IPS-NIHi11 (cell line): ENCODE results near the gene BTBD17.
"Not testable (repeated sequence)": the region's sequence is repeated elsewhere in the genome, so short reads cannot be mapped to it uniquely, and the experiment has no call there.

Experiments
- DNase-seq: peaks from one replicate; pipeline ENCODE4 v3.0.0; 2012; ENCODE audit warnings: mixed read lengths, low spot score

Gene BTBD17

DNA sequence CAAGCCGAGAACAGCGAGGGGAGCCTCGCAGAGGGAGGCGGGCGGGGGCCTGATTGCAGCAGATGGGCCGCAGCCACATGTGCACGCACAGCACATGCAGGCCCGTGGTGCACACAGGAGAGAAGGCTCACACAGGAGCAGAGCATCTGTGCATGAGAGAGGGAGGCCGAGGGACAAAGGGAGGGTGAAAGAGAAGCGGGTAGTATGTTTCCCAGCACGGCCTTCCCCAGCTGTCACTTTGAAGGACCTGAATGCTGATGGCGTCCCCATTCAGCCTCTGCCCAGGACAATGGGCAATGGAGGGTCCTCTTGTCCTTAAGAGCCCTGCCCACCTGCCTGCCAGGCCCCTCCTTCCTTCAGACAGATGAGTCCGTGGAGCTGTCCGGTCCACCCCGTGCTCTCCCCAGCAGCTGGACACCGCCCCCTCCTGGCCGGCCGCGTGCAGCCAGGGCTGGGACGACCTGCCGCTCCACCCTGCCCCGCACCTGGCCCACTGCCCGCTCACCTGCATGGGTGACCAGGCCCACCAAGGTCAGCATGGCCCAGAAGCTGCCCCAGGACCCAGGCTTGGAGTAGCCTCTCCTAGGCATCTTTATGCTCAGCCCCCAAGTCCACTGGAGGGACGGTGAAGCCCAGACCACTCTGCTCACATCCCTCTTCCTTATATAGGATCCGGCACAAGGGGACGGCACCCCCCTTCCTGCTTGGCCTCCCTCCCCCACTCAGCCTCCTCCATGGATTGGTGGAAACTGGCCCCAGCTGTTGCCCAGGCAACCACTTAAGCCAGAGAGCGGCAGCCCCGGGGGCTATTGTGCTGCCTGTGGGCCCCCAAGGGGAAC lies at the start of gene BTBD17:
TSS of gene BTBD17 (minus strand) at position 639 of the 839 bp plus-strand sequence. CDS start at position 590, 49 bp downstream.
- peak; percentile 90 for DNase-seq

DNA sequence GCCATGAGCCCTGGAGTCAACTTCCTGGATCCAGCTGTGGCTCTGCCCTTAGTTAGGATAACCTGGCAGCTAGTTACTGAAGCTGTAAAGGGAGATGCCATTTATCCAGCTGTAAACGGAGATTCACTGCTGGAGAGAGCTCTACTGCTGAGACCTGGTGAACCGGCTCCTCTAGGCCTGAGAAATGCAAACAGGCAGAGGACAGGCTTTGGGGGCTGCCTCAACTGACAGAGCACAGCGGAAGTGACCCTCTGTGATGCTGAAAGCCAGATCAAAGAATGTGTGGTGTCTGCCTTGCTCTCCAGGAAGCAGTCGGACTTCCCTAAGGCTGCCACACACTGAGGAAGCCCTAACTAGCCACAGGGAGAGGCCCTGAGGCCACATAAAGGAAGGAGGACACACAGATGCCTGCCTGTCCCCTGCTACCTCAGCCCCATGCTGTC lies 48.4 kb upstream of the BTBD17 start:
- DNase-seq: no peak

- DNase-seq: no peak
These were observed 47.1 kb upstream of the BTBD17 start for GRCh38 chr17:74408815-74409214.

DNA sequence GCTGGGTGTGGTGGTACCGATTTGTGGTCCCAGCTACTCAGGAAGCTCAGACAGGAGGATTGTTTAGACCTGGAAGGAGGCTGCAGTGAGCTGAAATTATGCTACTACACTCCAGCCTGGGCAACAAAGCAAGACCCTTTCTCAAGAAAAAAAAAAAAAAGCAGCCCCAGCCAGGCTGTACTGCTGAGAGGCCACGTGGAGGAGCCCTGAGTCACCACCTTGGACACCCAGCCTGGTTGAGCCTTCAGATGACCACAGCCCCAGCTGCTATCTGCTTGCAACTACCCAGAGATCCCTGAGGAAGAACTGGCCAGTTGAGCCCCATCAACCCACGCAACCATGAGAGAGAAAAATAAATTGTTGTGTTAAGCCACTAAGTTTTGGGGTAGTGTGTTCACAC lies 46.6 kb upstream of the BTBD17 start:
- no peak for DNase-seq

DNA sequence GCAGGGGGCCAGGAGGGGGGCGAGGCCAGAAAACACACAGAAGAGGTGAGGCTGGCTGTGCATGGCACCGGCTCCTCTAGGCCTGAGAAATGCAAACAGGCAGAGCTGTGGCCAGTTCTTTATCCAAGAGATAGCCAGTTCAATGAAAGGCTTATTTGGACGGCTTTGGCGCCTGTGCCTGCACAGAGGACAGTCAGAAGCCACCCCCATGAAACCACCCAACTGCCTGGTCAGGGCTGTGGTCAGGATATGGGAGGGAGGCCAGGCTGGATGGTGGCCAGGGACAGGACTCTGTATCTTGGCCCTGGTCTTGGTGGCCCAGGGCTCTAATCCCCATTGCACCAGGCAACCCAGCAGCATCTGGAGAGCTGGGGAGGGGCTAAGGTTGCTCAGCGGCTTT lies 45.7 kb upstream of the BTBD17 start:
- DNase-seq: no peak

GRCh38 chr17:74405311-74405710 lies 43.6 kb upstream of the BTBD17 start:
- DNase-seq: not testable (repeated sequence)

GRCh38 chr17:74404789-74405188 lies 43.1 kb upstream of the BTBD17 start:
- DNase-seq: no peak

DNA sequence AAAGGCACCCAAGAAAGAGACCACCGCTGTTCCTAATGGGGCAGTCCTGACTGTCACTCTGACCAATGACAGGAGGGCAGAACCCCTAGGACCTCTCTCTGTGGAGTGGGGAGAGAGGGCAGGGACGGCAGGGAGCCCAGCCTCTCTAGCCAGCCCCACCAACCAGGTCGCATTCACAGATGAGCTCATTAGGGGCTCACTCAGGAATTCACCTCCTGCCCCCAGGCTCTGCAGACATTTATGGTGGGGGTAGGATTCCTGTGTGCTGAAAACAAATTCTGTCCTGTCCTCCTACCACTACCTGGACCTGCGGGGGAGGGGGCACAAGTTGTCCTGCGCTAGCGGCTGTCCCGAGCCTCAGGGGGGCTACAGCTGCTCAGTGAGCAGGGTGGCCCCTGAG lies 42.5 kb upstream of the BTBD17 start:
- peak; percentile 51 for DNase-seq

DNA sequence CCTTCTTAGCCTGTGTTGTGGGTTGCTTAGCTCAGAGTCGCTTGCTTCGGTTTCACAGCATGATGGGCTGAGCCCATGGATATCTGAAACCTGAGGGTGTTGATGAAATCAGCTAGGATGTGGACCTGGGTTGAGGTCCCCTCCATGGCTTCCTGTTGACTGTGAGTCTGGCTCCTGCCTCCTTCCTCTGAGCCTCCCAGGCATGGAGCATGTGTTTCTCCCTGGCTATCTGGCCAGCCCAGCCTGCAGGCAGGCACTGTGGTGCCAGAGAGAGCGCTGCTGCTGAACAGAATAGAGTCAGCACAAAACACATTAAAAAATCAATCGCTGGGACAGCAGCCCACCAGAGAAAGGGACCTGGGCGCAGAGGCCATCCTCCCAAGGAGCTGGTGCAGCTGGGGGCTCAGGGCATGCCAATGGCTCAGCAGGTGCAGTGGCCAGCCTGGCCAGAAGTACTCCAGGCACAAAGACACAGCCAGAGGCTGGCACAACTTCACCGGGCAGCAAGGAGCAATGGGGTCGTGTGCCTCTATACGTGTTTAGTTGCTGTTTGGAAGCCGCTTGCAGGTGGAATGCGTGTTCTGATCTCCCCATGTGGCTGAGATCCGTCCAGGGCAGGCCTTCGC lies 42.0 kb upstream of the BTBD17 start:
- DNase-seq: no peak

GRCh38 chr17:74402048-74402447 lies 40.4 kb upstream of the BTBD17 start:
- DNase-seq: no peak

GRCh38 chr17:74396567-74396966 lies 34.9 kb upstream of the BTBD17 start:
- DNase-seq: no peak

- no peak for DNase-seq
These were observed 33.3 kb upstream of the BTBD17 start for GRCh38 chr17:74394977-74395376.

DNA sequence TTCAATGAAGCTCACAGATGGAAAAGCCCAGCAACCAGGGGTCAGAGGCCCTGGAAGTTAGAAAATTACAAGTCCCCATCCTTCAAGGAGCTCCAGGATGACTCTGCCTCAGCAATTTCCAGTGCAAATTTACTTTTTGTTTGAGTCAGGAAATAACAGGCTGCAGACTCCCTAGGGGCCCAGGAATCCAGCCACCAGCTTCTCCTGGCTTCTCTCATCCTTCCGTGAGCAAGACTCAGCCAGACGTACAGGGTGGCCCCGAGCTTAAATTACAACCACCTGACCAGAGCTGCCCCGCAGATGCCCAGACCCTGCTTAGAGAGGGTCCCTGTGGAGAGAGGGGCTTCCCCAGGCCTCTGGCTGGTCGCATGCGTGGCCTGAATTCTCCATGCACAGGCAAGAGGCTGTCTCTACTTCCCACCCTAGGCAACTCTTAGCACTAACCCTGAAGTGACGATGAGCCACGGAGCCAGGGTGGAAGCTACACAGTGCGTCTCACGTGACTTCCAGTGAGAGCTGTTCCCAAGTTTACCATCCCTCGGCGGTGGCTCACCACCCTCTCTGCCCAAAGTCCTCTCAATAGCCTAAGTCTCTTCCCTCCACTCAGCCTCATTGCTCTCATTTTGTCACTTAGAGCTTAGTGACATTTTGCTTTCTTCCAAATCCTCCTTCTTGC lies 32.7 kb upstream of the BTBD17 start:
- no peak for DNase-seq

DNA sequence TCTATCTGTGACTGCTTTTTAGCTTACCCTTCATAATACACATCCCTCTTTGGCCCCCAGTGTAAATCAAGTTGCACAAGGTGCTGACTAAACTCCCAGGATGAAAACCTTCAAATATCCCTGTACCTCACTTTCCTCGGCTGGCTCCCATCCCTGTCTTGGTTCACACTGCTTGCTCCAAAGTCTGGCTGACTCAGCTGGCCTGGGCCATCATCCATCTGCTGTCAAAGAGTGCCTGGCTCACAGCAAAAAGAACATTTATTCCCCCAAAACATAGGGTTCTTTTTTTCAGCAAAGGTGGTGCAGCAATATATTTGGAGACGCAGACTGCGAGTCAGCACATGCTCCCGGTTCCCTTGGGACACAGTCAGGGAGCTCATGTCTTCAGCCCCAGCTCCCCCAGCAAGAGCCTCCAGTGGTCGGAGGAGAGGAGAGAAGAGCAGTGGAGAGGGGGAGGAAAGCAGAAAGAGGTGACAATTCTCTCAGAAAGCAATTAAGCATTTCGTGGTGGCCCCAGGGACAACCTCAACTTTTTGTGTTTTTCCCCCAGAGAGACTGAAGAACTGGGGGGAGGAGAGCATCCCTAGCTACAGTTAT lies 31.8 kb upstream of the BTBD17 start:
- no peak for DNase-seq

DNA sequence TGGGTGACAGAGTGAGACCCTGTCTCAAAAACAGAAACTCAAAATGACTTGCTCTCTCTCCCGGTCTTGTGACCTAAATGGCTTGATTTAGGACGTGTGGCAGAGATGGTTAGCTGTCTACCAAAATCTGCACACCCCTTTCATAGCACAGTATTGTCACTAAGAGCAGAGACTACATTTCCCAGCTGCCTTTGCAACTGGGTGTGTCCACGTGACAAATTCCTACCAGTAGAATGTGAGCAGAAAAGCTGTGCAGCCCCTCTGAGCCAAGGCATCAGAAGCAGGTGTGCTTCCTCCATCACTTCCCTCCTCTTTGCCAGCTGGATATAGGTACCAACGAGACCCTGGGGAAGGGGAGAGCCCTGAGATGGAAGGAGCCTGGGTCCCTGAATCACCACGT lies 31.2 kb upstream of the BTBD17 start:
- no peak for DNase-seq

DNA sequence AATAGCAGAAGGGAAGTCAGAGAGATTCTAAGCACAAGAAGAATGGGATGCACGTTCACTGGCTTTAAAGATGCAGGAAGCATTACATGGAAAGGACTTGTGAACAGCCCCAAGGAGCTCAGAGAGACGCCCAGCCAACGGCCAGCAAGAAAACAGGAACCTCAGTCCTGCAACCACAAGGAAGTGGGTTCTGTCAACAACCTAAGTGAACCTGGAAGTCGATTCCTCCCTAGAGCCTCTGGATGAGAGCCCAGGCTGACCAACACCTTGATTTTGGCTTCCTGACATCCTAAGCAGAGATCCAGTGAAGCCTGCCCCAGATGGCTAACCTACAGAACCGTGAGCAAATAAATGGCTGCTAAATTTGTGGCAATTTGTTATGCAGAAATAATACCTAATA lies 30.1 kb upstream of the BTBD17 start:
- DNase-seq: no peak

DNA sequence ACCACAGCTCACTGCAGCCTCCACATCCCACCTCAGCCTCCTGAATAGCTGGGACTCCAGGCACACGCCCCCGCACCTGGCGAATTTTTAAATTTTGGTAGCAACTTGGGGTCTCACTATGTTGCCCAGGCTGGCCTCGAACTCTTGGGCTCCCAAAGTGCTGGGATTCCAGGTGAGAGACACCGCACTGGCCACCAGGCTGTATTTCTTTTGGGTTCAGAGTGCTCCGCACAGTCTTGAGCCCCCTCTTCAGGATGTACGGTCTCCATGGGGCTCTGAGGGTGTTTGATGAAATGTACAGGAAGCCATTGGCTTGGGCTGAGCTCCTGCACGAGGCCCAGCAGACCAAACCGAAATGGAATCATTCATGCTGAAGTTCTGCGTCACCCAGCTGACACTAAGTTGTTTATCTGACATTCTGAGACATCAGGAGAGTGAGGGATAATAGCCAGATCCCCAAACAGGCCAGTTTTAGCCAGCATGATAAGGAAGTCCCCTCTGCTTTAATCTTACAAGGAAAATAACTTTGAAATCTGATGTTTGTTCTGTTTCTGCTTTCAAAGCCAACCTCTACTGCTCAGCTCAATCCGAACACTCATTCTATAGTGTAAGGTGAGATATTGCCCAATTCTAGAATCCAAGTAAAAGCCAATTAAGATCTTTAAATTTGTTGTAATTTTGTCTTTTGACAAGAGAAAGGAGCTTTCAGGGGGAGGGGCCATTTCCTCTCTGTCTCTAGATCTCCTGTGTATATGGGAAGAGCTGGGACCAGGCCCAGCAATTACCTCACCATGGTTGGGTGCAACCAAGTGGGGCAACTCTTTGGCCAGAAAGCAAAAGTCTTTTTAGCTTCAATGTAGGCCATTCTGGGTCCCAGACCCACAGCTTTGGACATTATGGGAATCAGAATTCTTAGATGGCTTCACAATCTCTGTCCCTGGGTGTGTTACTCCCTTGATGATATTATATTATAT lies 29.3 kb upstream of the BTBD17 start:
- no peak for DNase-seq

DNA sequence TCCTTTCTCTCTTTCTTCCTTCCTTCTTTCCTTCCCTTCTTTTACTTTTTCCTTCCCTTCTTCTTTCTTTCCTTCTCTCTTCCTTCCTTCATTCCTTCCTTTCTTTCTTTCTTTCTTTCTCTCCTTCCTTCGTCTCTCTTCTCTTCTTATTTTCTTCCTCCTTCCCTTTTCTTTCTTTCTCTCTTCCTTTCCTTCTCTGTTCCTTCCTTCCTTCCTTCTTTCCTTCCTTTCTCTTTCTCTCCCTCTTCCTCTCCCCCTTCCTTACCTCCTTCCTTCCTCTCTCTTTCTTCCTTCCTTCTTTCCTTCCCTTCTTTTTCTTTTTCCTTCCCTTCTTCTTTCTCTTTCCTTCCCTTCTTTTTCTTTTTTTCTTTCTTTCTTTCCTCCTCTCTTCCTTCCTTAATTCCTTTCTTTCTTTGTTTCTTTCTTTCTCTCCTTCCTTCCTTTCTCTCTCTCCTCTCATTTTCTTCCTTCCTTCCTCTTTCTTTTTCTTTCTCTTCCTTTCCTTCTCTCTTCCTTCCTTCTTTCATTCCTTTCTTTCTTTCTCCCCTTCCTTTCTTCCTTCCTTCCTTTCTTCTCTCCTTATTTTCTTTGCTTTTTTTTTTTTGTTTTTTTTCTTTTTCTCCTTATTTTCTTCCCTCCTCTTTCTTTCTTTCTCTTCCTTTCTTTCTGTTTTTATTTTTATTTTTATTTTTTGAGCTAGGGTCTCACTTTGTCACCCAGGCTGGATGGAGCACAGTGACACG lies 28.4 kb upstream of the BTBD17 start:
- DNase-seq: no peak

DNA sequence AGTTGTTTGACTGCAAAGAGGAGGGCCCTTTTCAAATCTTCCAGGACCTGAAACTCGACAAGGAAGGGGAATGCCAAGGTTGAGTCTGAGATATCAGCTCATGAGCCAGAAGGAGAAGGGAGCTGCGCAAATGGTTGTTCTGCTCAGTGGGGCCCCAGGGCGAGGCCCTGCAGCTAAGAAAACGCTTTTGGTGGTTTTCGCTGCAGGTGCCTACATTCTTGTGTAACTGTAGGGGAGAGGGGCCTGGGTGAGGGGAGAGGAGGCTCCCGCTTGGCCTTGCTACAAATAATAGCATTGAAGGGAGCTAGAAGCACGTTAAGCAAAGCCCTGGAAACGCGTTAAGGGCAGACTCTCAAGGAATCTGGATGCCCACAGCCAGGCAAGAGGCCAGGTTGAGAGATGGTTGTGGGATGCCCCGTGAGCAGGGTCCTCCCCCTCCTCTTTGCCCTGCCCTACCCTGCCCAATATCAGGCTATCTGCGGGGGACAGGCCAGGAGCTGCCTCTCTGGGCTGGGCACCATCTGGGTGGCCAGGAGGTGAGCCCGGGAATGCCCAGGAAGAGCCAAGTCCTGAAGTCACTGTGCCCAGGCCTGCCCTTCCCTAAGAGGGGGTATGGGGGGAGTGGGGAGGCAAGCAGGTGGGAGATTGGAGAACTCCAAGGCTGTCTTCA lies 27.6 kb upstream of the BTBD17 start:
- no peak for DNase-seq
